ENCODE data around the gene OR10A6.

The OR10A6 gene

GRCh38 chr11:7944123-7944522 is 13.1 kb upstream of the OR10A6 start:
- peaks cover 24% of the 10 kb centered on the region for H3K9me3 Mint-ChIP-seq
- no peaks in the 10 kb centered on the region for H3K36me3 Mint-ChIP-seq (ENCODE audit: low read depth)
- H3K4me3 Mint-ChIP-seq = no peak overlapping the region
- H3K27me3 Mint-ChIP-seq = no peaks in the 10 kb centered on the region
- intact Hi-C loops (cut with micrococcal nuclease) = no loop called here
- H3K27ac Mint-ChIP-seq = no peak overlapping the region
- H3K4me1 Mint-ChIP-seq (ENCODE audit: low read depth) = no peaks in the 10 kb centered on the region

GRCh38 chr11:7941608-7942007 is 10.5 kb upstream of the OR10A6 start, which contains the start of gene OR10A3:
OR10A3 (minus strand) TSS chr11:7941708; CDS start chr11:7939520, 2,188 bp downstream.
- Mint-ChIP-seq H3K36me3 (ENCODE audit: low read depth) (no peaks in the 10 kb centered on the region), H3K4me3 (no peak within 1 kb of the TSS), H3K4me1 (ENCODE audit: low read depth) (no peaks in the 10 kb centered on the region), H3K9me3 (peaks cover 24% of the 10 kb centered on the region), H3K27me3 (no peaks in the 10 kb centered on the region), H3K27ac (no peak within 1 kb of the TSS)
- intact Hi-C loops (cut with micrococcal nuclease) = no loop called here

- no peak overlapping the region for H3K4me3 Mint-ChIP-seq
- peaks cover 24% of the 10 kb centered on the region for H3K9me3 Mint-ChIP-seq
- H3K27ac Mint-ChIP-seq = no peak overlapping the region
- no peaks in the 10 kb centered on the region for H3K4me1 Mint-ChIP-seq (ENCODE audit: low read depth)
- H3K36me3 Mint-ChIP-seq (ENCODE audit: low read depth) = no peaks in the 10 kb centered on the region
- H3K27me3 Mint-ChIP-seq = no peaks in the 10 kb centered on the region
- intact Hi-C loops (cut with micrococcal nuclease) = no loop called here
Measured at GRCh38 chr11:7941146-7941545, 10.1 kb upstream of the OR10A6 start.

GRCh38 chr11:7936615-7937014 is 5.5 kb upstream of the OR10A6 start:
- no peaks in the 10 kb centered on the region for H3K27me3 Mint-ChIP-seq
- no peaks in the 10 kb centered on the region for H3K9me3 Mint-ChIP-seq
- no peaks in the 10 kb centered on the region for H3K36me3 Mint-ChIP-seq (ENCODE audit: low read depth)
- no peak overlapping the region for H3K27ac Mint-ChIP-seq
- no peaks in the 10 kb centered on the region for H3K4me1 Mint-ChIP-seq (ENCODE audit: low read depth)
- intact Hi-C loops (cut with micrococcal nuclease) = no loop called here
- no peak overlapping the region for H3K4me3 Mint-ChIP-seq

DNA sequence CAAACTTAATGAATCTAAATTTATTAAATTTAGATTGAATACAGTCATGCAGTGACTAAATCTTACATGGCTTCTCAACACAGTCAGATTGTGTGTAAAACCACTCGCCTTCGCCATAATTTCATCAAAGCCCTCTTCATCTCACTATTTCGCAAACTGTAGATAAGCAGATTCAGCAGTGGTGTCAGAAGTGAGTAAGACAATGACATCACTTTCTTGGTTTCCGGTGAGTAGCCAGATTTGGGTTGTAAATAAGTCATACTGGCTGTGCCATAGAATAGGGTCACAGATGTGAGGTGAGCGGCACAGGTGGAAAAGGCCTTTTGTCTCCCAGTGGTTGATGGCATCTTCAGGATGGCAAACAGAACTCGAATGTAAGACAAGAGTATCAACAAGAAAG is 3.4 kb downstream of the OR10A6 start:
- Mint-ChIP-seq H3K4me1 (ENCODE audit: low read depth) (no peaks in the 10 kb centered on the region), H3K9me3 (no peaks in the 10 kb centered on the region), H3K27ac (no peak overlapping the region), H3K36me3 (ENCODE audit: low read depth) (no peaks in the 10 kb centered on the region), H3K4me3 (no peak overlapping the region), H3K27me3 (peaks cover 1% of the 10 kb centered on the region)
- intact Hi-C loops (cut with micrococcal nuclease) = no loop called here

- intact Hi-C loops (cut with micrococcal nuclease) = no loop called here
- no peaks in the 10 kb centered on the region for H3K9me3 Mint-ChIP-seq
- H3K4me1 Mint-ChIP-seq (ENCODE audit: low read depth) = no peaks in the 10 kb centered on the region
- no peaks in the 10 kb centered on the region for H3K36me3 Mint-ChIP-seq (ENCODE audit: low read depth)
- no peaks in the 10 kb centered on the region for H3K27me3 Mint-ChIP-seq
- no peak overlapping the region for H3K27ac Mint-ChIP-seq
- no peak overlapping the region for H3K4me3 Mint-ChIP-seq
Measured at GRCh38 chr11:7924536-7924935, 6.5 kb downstream of the OR10A6 start.

DNA sequence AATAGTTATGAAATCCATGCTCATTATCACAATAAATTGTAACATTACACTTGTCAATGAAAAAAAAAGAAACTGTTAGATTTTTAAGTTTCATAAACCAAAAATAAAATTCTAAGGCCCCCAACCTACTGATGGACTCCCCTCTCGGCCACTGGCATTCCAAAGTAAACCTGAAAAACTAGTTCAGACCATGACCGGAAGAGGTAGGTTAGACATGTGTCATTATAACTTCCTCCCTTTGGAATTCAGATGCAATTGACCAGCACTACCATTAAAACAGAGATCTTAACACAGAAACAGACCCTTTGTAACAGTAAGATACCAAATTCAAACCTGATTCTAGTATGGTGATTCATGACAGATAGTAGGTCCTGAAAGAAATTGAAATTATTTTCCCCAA is 12.9 kb downstream of the OR10A6 start:
- Mint-ChIP-seq H3K4me1 (ENCODE audit: low read depth) (no peaks in the 10 kb centered on the region), H3K27me3 (no peaks in the 10 kb centered on the region), H3K9me3 (no peaks in the 10 kb centered on the region), H3K36me3 (ENCODE audit: low read depth) (no peaks in the 10 kb centered on the region), H3K4me3 (no peak overlapping the region), H3K27ac (no peak overlapping the region)
- intact Hi-C loops (cut with micrococcal nuclease) = no loop called here

DNA sequence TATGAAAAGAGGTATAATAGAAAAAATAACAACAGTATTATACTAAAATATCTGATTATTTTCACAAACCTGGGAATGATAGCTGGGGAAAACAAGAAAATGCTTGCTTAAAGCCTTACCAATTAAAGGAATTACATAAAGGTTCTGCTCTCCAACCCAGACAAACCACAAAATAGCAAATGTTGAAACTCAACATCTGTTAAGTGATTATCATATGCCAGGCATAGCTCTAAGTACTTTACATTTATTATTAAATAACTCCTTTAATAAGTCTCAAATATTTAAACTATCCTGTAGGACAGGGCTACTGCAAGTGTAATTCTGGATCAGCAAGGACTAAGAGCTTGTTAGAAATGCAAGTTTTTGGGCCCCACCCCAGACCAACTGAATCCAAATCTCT is 20.1 kb downstream of the OR10A6 start:
- no peaks in the 10 kb centered on the region for H3K4me1 Mint-ChIP-seq (ENCODE audit: low read depth)
- no peaks in the 10 kb centered on the region for H3K27me3 Mint-ChIP-seq
- H3K4me3 Mint-ChIP-seq = no peak overlapping the region
- no peaks in the 10 kb centered on the region for H3K9me3 Mint-ChIP-seq
- H3K27ac Mint-ChIP-seq = no peak overlapping the region
- intact Hi-C loops (cut with micrococcal nuclease) = no loop called here
- H3K36me3 Mint-ChIP-seq (ENCODE audit: low read depth) = no peaks in the 10 kb centered on the region

GRCh38 chr11:7910286-7910788 is 20.7 kb downstream of the OR10A6 start:
- intact Hi-C loops (cut with micrococcal nuclease) = no loop called here
- H3K36me3 Mint-ChIP-seq (ENCODE audit: low read depth) = no peaks in the 10 kb centered on the region
- no peaks in the 10 kb centered on the region for H3K9me3 Mint-ChIP-seq
- no peaks in the 10 kb centered on the region for H3K4me1 Mint-ChIP-seq (ENCODE audit: low read depth)
- no peaks in the 10 kb centered on the region for H3K27me3 Mint-ChIP-seq
- no peak overlapping the region for H3K27ac Mint-ChIP-seq
- no peak overlapping the region for H3K4me3 Mint-ChIP-seq

DNA sequence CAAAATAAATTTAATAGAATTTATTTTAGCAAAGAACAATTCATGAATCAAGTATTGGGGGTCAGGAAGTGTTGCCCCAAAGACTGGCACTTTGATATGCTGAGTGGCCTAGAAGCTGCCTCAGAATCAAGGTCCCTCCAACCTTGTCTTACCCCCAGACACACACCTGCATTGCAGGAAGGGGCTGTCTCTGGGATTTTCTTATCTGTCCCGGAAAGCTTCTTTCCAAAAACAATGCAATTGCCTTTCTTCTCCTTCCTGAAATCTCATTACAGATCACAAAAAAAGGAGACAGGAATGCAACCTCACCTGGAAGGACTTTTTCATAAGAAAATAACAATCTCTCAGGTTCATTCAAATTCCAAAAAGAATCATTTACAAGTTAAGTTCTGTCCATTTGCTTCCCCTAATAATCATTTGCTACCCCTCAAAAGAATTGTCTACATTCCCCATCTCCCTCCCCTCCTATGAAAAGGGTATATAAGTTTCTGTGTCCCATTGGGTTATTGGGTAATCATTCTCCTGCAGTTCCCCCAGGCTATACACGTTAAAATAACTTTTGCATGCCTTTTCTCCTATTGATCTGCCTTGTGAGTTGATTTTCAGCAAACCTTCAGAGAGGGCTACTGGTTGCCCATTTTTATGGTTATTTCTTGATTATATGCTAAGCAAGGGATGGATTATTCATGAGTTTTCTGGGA is 21.3 kb downstream of the OR10A6 start:
- no peaks in the 10 kb centered on the region for H3K4me1 Mint-ChIP-seq (ENCODE audit: low read depth)

GRCh38 chr11:7907121-7907520 is 23.9 kb downstream of the OR10A6 start:
- Mint-ChIP-seq H3K27ac (no peak overlapping the region), H3K36me3 (ENCODE audit: low read depth) (no peaks in the 10 kb centered on the region), H3K4me1 (ENCODE audit: low read depth) (no peaks in the 10 kb centered on the region), H3K4me3 (no peak overlapping the region), H3K9me3 (no peaks in the 10 kb centered on the region), H3K27me3 (no peaks in the 10 kb centered on the region)
- intact Hi-C loops (cut with micrococcal nuclease) = no loop called here

More for the DNA sequence above, 21.3 kb downstream of the OR10A6 start:
- H3K9me3 Mint-ChIP-seq = no peaks in the 10 kb centered on the region
- no peak overlapping the region for H3K27ac Mint-ChIP-seq
- intact Hi-C loops (cut with micrococcal nuclease) = no loop called here
- no peaks in the 10 kb centered on the region for H3K36me3 Mint-ChIP-seq (ENCODE audit: low read depth)
- no peaks in the 10 kb centered on the region for H3K27me3 Mint-ChIP-seq
- no peak overlapping the region for H3K4me3 Mint-ChIP-seq

DNA sequence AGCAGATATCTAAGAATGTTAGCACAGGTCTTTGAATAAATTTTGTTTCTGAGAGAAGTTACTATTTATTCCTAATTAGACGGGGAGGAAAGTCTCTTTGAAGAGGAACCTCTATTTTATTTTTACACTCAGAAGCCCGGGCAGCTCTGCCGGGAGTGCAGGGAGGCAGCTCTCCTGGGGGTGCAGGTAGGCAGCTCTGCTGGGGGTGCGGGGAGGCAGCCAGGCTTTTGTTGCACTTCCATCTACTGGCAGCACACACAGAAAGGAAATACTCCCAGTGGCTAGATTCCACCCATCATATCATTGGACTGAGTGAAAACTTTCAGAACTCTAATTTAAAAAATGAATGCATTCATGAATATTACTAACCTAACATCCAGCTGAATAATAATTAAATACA is 24.6 kb downstream of the OR10A6 start:
- no peaks in the 10 kb centered on the region for H3K9me3 Mint-ChIP-seq
- H3K36me3 Mint-ChIP-seq (ENCODE audit: low read depth) = no peaks in the 10 kb centered on the region
- H3K4me1 Mint-ChIP-seq (ENCODE audit: low read depth) = no peaks in the 10 kb centered on the region
- intact Hi-C loops (cut with micrococcal nuclease) = no loop called here
- no peaks in the 10 kb centered on the region for H3K27me3 Mint-ChIP-seq
- H3K27ac Mint-ChIP-seq = no peak overlapping the region
- no peak overlapping the region for H3K4me3 Mint-ChIP-seq

DNA sequence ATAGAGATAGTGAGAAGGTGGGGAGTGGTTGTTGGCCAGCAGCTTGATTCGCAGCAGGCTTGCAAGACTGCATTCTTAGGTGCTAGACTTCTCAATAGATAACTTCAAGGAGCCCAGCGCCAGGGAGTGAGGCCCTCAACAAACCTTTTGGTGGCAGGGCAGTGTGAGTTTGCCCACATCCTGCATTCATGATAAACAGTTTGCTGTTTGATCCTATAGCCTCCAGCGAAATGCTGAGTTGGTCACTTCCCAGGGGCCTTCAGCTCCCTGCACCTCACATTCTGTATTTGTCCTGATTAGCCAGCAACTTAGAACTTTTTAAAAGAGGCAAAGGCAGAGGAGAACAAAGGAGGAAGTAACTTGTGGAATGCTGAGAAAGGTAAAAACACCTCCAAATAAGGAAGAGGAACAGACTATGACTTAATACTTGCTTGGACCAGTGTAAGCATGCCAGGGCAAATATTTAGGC is 25.1 kb downstream of the OR10A6 start:
- Mint-ChIP-seq H3K4me3 (no peak overlapping the region), H3K4me1 (ENCODE audit: low read depth) (no peaks in the 10 kb centered on the region), H3K27ac (no peak overlapping the region), H3K9me3 (no peaks in the 10 kb centered on the region), H3K27me3 (no peaks in the 10 kb centered on the region), H3K36me3 (ENCODE audit: low read depth) (no peaks in the 10 kb centered on the region)
- intact Hi-C loops (cut with micrococcal nuclease) = no loop called here

GRCh38 chr11:7905549-7905948 is 25.5 kb downstream of the OR10A6 start:
- H3K36me3 Mint-ChIP-seq (ENCODE audit: low read depth) = no peaks in the 10 kb centered on the region
- no peaks in the 10 kb centered on the region for H3K9me3 Mint-ChIP-seq
- H3K4me3 Mint-ChIP-seq = no peak overlapping the region
- no peak overlapping the region for H3K27ac Mint-ChIP-seq
- no peaks in the 10 kb centered on the region for H3K4me1 Mint-ChIP-seq (ENCODE audit: low read depth)
- no peaks in the 10 kb centered on the region for H3K27me3 Mint-ChIP-seq
- intact Hi-C loops (cut with micrococcal nuclease) = no loop called here

DNA sequence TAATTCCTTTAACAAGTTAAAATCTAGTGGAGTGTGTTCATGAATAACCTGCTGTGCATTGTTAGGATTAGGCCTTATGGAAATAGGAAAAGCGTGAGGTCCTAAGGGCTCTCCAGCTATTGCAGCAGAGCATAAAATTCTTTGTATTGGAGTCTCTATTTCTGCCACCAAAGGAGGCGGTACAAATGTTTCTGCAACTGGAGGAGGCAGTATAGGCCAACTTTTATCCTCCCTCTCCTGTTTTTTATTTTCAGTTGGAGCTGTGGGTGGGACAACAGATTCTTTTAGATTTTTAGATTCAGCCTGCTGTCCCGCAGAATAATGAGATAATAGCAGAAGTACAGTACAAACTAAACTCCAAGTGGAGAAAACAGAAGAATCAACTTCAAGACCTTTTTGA is 26.2 kb downstream of the OR10A6 start:
- H3K4me3 Mint-ChIP-seq = no peak overlapping the region
- no peaks in the 10 kb centered on the region for H3K36me3 Mint-ChIP-seq (ENCODE audit: low read depth)
- H3K27ac Mint-ChIP-seq = no peak overlapping the region
- intact Hi-C loops (cut with micrococcal nuclease) = no loop called here
- no peaks in the 10 kb centered on the region for H3K9me3 Mint-ChIP-seq
- no peaks in the 10 kb centered on the region for H3K4me1 Mint-ChIP-seq (ENCODE audit: low read depth)
- no peaks in the 10 kb centered on the region for H3K27me3 Mint-ChIP-seq

All from dendritic cell treated with granulocyte-macrophage colony-stimulating factor and Interleukin-4, amounts not matched to agents 40 ng/mL and 50 ng/mL, for 4 days (primary cell).